HG03103 (cell line): ENCODE data around the gene HSFX3.
"Not testable (repeated sequence)": the region's sequence is repeated elsewhere in the genome, so short reads cannot be mapped to it uniquely, and the experiment has no call there.

ENCODE experiments used
- ATAC-seq: cut with Tn5 transposase; IDR thresholded peaks from one replicate; pipeline ENCODE4 v1.9.1; 2021; ENCODE audit warnings: low read depth; ENCODE audit not compliant: unreplicated experiment

The HSFX3 gene

DNA sequence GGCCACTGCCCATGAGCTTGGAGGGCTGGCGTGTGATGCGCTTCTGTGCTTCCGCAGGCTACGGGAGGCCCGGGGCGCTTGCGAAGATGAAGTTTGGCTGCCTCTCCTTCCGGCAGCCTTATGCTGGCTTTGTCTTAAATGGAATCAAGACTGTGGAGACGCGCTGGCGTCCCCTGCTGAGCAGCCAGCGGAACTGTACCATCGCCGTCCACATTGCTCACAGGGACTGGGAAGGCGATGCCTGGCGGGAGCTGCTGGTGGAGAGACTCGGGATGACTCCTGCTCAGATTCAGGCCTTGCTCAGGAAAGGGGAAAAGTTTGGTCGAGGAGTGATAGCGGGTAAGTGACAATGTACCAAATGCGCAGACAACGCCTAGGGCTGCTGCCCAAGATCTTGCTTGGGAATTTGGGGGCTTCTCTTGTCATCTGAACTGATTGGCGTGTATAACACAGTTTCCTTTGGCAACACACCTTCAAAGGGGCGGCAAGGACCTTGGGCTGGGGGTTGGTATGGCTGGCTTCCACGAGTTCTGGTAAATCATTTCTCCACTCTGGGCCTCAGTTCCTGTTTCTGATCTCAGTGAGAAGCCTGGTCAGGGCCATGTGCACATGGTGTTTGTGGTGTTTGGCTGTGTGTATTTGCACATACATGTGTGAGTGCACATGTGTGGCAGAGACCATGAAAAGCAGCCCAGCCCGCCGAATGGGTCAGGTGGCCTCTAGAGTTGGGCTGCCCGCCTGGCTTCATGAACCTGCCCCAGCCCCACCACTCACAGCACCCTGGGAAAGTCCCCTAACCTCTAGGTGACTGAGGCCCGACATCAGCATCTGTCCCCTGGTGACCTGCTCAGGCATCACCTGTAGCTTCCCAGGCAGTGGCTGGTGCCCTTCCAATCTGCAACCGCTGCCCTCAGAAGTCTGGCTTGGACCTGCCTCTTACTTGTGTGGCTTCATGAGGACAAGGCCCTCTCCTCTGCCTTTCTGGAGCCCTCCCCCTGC lies 3.9 kb downstream of the HSFX3 start:
- not testable (repeated sequence) for ATAC-seq

DNA sequence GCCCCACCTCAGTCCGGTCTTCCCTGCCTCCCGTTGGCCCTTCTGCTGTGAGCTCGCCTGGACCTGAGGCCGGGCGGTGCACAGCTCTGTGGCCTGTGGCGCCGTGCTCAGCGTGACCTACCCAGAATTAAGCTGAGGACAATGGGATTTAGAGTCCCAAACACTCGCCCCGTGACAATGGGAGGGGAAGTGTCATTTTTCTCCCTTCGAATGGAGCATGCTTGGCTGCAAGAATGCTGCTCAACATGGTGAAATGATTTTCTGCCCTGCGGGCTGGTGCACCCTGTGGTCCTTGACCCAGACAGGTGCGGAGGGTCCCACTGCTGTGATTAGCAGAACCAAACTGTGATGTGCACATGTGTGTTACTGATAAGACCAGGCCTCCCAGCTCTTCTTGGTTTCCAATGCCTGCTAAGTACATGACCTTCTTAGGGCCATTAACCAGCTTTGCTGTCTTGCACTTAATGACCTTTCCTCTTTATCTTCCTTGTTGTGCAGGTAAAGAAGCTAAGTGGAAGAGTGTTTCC lies 8.1 kb downstream of the HSFX3 start:
- ATAC-seq: no peak

DNA sequence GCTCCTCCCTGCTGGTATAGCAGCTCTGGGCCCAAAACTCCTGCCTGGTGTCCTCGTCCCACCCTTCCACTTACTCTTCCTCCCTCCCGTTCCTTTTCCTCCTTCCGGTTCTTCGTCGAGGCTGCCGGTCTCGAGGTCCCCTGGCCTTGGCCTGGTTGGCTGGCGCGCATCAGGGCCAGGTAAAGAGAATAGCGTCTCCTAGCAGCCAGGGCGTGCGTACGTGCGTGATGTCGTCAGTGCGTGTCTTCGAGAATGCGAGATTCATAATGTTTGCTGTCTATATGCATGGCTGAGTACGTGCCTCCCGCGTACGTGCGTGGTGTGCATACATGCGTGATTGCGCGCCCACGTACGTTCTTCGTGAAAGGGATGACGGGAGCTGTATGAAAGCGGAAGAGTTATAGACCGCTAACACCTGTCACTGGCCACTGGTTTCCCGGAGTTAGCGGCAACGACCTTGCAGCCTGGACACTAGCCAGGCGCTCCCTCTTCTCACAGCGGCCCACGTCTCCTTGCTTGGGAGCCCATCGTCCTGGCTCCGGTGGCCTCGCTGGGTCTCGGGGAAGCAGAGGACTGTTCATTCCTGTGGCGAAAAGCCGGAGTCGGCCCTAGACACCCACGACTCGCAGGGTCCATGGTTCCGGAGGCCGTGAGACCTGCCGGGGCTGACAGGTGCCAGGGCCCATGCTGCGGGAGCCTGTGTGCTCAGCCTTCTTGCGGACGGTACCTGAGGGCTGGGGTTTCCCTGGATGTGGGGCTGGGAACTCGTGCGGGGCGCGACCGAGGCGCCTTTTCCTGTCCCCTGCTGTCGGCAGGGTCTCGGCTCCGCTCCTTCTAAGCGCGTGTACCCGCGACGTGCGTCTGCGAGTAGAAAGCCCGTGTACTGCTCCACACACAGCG lies 8.9 kb downstream of the HSFX3 start, which contains the start of gene EOLA1:
TSS of gene EOLA1 (plus strand) at position 392 of the 900 bp plus-strand sequence. CDS start 4,619 bp downstream, outside the sequence.
- ATAC-seq: peak; percentile 66

DNA sequence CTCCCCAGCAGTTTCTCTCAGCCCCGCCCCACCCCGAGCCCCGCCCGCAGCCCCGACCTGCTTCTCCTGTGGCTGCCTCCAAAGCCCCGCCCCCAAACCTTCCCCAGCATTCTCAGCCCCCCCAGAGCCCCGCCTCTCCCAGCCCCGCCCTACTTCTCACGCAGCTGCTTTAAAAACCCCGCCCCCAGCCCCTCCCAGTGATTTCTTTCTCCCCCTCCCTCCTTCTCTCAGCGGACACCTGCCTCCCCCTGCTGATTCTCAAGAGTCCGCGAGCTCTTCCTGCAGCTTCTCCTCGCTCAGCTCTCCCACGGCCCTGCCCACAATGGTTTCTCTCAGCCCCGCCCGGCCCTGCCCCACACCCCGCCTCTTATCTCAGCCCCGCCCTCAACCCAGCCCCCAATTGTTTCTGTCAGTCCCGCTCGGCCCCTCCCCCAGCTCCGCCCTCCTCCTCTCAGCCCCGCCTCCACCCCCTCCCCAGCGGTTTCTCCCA lies 9.5 kb downstream of the HSFX3 start:
- ATAC-seq: peak; percentile 20

DNA sequence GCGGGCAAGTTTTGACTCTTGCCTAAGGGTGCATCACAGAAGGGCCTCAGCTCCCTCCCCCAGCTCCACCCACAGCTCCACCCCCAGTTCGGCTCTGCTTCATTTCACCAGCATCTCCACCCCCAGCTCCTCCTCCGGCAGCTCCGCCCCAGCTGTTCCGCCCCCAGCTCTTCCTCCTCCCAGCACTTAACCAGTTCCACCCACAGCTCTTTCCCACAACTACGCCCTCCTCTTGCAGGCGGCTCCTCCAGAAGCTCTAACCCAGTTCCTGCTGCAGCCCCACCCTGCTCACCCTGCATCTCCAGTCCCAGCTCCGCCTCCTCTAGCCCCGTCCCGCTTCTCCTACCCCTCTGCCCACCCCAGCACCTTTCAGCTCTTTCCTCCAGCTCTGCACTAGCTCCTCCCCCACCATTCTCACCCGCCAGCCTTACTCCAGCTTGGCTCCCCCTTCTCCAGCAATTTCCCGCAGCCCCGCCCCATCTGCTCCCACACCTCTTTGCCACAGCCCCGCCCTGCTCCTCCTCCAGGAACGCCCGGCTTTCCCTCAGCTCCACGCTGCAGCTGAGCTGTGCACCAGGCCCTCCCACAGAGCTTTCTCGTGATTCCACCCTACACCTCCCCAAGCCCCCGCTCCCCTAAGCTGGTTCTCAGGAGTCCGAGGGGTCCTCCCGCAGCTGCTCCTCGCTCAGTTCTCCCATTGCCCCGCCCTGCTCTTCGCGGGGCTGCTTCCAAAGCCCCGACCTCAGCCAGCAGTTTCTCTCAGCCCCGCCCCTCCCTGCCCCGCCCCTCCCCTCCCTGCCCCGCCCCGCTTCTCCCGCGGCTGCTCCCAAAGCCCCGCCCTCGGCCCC lies 10.2 kb downstream of the HSFX3 start:
- ATAC-seq: peak; percentile 47

DNA sequence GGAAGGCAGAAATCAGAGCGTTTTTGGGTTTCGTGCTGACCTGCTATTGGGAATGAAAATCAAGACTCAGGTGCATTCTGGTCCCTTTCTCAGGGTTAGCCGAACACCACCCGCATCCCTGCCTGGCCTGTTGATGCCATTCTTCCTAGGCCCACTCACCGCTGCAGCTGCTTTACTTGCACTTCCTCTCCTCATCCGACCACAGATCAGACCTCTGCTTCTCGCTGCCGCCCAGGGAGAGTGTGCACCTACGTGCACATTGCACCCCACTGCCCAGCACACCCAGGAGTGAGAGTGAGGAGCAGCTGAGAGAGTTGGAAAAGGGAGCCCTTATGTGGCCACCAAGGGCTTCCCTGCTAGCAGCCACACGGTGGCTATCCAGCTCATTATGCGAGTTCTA lies 12.2 kb downstream of the HSFX3 start:
- ATAC-seq: not testable (repeated sequence)

DNA sequence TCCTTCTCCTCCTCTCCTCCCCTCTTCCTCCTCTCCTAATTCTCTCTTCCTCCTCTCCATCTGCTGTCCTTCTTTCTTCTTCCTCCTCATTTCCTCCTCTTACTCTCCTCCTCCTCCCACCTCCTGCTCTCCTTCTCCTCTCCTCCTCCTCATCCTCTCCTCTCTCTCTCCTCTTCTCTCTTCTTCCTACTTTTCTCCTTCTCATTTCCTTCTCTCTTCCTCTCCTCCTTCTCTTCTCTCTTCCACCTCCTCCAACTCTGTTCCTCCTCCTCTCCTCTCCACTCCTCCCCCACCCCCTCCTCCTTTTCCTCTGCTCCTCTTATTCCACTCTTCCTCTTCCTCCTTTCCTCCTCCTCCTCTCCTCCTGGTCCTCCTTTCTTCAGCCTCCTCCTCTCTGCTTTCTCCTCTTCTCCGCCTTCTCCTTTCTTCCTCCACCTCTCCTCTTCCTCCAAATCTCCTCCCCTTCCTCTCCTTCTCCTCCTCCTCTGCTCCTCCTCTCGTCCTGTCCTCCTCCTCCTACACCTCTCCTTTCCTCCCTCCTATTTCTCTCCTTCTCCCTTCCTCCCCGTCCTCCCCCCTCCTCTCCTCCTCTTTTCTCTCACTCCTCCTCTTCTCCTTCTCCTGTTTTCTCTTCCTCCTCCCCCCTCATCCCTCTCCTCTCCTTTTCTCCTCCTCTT lies 14.7 kb downstream of the HSFX3 start:
- not testable (repeated sequence) for ATAC-seq

DNA sequence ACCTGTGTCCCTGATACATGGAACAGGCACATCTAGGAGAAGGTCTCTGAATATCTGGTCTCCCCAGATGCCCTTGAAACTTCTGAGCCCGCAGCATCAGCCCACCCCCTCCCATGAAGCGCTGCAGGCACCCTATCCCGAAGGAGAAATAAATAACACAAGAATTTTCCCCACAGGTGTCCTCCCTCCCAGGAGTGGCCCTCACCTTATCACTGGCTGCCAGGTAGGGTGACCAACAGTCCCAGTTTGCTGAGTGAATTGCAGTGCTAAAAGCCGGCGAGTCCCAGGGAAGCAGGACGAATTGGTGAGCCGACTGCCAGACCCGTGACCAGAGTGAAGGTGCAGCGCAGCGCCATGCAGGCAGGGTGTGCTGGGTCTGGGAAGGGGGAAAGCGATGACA lies 15.7 kb downstream of the HSFX3 start:
- ATAC-seq: not testable (repeated sequence)

DNA sequence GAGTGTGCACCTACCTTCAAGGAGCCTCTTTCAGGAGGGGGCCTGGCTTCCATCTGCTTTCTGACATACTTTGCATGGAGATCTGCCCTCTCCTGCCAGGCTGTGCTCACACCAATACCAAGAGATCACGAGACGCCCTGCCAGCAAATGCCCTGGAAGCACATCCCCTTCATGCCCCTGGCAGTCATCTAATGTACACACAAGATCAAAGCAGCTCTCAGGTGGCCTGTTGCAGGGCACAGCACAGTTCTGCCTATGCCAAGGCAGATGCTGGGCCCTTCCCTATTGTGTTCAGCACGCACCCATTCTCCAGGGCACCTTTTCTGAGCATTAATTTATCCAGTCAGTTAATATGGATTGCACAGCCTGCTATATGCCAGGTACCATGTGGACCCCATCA lies 16.9 kb downstream of the HSFX3 start:
- ATAC-seq: not testable (repeated sequence)

DNA sequence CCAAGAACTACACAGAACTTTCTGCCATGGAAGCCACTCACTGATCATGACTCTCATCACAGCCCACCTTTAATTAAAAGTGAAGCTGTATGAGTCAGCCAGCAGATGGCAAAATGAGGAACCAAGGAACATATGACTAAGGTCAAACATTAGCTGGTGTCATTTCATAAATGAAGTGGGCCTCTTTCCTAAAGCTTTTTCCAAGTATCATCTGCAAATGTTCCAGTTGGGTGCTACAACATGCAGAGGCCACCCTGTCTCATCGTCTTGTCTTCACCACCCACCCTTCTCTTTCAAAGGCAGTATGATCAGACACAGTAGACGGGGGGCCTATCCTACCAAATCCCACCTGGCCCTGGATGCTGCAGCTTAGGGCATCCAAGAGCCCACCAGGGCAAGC lies 18.1 kb downstream of the HSFX3 start:
- peak; percentile 73 for ATAC-seq

DNA sequence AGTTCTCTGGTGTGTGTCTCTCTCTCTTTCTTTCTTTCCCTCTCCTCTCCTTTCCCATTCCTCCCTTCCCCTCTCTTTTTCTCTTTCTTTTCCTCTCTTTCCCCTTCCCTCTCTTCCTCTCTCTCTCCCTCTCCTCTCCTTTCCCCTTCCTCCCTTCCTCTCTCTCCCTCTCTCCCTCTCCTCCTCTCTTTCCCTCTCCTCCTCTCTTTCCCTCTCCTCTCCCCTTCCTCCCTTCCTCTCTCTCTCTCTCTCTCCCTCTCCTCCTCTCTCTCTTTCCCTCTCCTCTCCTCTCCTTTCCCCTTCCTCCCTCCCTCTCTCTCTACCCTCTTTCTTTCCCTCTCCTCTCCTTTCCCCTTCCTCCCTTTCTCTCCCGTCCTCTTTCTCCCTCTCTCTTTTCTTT lies 21.3 kb downstream of the HSFX3 start:
- no peak for ATAC-seq

DNA sequence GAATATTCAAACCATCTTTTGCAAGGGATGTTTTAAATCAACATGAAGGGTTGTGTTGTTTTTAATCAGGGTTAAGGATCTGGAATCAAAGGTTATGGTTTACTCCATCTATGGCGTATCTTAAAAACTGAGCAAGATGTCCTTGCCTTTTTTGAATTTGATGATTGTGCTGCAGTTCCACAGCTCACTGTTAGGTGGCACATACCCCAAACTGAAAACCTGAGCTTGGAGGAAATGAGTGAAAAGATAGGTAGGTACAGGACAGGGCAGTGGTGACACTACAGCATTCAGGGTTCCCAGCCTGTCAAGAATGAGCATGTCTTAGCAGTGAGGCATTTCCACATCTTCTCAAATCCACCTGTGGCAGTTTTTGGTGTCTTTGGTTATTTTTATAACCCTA lies 22.0 kb downstream of the HSFX3 start:
- ATAC-seq: no peak

DNA sequence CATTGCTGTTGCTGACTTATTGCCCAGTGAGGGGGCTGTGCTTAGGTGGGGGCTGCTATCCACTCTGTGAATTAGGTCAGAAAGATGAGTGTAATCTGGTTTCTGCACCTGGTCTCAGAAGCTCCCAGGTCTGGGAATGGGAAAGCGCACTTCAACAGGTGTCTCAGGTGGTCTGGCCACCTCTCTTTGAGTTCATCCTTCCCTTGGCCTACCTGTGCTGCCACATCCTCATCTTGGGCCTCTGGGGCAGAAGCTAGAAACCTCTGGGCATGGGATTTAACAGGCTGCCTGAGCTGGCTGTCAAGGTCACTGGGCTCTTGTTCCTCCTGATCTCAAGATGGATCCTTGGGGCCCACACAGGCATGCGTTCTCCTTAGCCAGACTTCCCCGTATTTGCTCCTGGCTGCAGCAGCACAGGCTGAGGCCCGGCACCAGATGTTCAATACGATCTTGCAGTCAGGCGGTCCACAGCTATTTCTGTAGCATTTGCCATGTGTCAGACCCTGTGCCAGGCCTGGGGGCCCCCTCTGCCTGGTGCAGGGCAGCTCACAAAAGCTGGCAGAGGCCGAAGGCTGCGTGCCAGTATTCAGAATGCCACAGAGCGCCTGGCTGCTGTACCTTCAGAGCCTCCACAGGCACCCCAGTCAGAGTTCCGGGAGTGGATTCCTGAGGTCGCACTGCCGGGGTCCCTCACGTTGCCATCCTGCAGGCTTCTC lies 23.2 kb downstream of the HSFX3 start:
- ATAC-seq: not testable (repeated sequence)

DNA sequence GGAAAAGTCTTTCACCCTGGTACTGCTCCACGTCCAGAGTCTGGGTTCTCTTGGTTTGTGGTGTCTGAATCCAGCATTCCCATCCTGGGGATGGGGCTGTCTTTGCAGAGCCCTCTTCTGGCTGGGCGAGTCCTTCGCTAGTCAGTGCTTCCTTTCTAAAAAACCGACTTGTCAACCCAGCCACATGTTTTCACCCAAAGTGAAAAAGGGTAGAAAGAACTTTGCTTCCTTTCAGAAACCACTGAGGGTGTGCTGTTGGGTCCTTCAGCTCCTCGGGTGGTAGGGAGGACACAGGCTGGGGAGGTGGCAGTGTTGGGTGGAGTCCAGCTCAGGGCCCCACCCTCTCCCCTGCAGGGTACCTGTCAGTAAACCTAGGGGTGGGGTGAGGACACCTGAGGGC lies 23.8 kb downstream of the HSFX3 start:
- ATAC-seq: peak; percentile 39

DNA sequence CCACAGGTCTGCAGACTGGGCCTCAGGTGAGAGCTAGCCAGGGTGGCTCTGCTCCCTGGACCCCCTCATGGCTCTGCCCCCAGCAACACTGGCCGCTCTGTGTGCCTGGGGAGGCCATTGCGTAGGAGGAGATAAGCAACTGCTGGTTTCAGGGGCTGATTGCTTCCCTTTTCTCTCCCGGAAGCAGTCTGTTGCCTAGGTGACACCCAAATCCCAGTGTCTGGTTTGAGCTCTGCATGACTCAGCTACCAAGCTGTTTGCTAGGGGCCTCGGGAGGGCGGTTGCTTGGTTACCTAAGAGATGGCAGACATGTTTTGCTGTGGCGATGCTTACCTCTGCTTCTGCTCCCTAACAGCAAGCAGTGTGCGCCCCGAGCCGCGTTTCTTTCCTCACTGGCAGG lies 24.3 kb downstream of the HSFX3 start:
- peak; percentile 91 for ATAC-seq

DNA sequence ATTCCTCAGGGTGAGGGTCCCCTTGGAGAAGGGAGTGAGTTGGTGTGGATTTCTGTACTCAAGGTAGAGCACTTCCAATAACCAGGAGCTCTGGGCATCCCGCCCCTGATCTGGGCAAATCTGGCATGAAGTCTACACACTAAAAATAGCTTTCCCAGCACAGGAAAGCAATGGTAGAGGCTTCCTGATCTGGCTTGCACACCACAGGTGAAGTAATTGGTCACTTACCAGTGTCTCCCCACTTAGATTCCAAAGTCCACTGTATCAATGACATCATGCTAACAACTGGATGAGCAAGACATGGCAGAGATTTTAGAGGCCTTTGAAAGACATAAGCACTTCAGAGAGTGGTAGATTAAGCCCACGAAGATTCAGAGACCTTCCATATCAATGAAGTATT lies 26.8 kb downstream of the HSFX3 start:
- ATAC-seq: no peak

DNA sequence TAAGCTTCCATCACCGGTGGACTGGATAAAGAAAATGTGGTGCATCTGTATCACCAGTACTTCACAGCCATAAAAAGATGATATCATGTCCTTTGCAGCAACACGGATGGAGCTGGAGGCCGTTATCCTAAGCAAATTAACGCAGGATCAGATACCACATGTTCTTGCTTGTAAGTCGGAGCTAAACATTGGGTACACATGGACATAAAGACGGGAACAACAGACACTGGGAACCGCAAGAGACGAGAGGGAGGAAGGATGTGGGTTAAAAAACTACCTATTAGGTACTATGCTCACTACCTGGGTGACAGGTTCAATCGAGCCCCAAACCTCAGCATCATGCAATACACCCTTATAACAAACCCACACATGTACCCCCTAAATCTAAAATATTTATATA lies 28.3 kb downstream of the HSFX3 start:
- no peak for ATAC-seq

DNA sequence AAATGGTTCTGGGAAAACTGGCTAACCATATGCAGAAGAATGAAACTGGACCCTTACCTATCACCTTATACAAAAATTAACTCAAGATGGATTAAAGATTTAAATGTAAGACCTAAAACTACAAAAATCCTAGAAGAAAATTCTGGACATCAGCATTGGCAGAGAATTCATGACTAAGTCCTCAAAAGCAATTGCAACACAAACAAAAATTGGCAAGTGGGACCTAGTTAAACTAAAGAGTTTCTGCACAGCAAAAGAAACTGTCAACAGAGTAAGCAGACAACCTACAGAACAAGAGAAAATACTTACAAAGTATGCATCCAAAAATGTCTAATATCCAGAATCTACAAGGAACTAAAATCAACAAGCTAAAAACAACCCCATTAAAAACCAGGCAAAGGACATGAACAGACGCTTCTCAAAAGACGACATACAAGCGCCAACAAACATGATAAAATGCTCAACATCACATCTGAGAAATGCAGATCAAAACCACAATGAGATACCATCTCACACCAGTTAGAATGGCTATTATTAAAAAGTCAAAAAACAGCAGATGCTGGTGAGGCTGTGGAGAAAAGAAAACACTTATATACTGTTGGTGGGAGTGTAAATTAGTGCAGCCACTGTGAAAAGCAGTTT lies 29.0 kb downstream of the HSFX3 start:
- not testable (repeated sequence) for ATAC-seq
